Measurements from ENCODE around the gene NPR3.

DNA sequence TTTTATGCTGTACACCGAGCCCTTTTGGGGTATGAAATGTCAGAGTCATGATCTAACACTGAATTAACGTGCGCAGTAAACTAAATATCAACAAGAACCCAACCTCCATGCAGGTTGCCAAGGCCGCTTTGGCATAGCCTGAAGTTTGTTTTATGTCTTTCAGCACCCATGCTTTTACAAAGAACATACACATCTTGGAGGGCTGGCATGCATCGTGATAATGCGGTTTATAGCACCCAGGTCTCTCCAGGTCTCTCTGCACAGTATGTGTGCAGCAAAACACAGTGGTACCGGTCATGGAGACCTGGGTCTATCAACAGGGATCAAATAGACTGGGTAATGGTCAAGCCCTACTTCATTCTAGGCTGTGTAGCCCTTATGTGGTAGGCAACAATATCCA lies 11.8 kb downstream of the NPR3 start:
- TF ChIP-seq, protein P1, sequence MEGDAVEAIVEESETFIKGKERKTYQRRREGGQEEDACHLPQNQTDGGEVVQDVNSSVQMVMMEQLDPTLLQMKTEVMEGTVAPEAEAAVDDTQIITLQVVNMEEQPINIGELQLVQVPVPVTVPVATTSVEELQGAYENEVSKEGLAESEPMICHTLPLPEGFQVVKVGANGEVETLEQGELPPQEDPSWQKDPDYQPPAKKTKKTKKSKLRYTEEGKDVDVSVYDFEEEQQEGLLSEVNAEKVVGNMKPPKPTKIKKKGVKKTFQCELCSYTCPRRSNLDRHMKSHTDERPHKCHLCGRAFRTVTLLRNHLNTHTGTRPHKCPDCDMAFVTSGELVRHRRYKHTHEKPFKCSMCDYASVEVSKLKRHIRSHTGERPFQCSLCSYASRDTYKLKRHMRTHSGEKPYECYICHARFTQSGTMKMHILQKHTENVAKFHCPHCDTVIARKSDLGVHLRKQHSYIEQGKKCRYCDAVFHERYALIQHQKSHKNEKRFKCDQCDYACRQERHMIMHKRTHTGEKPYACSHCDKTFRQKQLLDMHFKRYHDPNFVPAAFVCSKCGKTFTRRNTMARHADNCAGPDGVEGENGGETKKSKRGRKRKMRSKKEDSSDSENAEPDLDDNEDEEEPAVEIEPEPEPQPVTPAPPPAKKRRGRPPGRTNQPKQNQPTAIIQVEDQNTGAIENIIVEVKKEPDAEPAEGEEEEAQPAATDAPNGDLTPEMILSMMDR (IDR thresholded peaks at IDR 0.05), result no peak
- TF ChIP-seq POLR2A (IDR thresholded peaks at IDR 0.05), result no peak
